ENCODE results near the gene ZNHIT1.

Gene ZNHIT1

GRCh38 chr7:101269664-101270063, 51.7 kb downstream of the ZNHIT1 start:
- DNase-seq (ENCODE audit: insufficient read length, low spot score) (no peak), FAIRE-seq (no peak)
- TF ChIP-seq TAF1 (IDR thresholded peaks at IDR 0.05; ENCODE audit: low read depth, low read length), result no peak
- TF ChIP-seq POU2F2 (IDR thresholded peaks at IDR 0.05; ENCODE audit: low read depth, low read length), result no peak
- no peak for TF ChIP-seq POLR2AphosphoS5 (IDR thresholded peaks at IDR 0.05; ENCODE audit: low read depth, low read length)
- no peak for TF ChIP-seq POLR2A (IDR thresholded peaks at IDR 0.05; ENCODE audit: low read depth, low read length)
- TF ChIP-seq SPI1 (IDR thresholded peaks at IDR 0.05; ENCODE audit: low read depth, low read length), result no peak
- no peak for TF ChIP-seq PAX5 (IDR thresholded peaks at IDR 0.05; ENCODE audit: insufficient read depth, low read length, severe bottlenecking)

GRCh38 chr7:101271021-101271420, 53.1 kb downstream of the ZNHIT1 start:
- FAIRE-seq (no peak), DNase-seq (ENCODE audit: insufficient read length, low spot score) (no peak)
- no peak for TF ChIP-seq PAX5 (IDR thresholded peaks at IDR 0.05; ENCODE audit: insufficient read depth, low read length, severe bottlenecking)
- TF ChIP-seq POU2F2 (IDR thresholded peaks at IDR 0.05; ENCODE audit: low read depth, low read length), result no peak

DNA sequence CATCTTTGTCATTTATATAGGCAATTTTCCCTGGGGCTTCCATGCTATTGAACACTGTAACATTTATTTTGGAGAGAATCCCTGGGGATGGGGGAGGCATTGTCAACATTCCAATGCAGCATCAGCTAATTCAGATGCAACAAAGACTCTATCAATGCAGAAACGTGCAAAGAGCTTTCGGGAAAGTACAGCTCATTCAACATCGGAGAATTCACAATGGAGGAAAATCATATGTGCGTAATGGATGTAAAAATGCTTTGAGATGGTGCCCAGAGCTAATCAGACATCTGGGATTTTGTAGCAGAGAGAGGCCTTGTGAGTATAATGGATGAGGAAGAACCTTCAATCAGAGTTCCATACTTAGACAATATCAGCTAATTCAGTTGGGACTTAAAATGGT, 55.2 kb downstream of the ZNHIT1 start:
- DNase-seq (ENCODE audit: insufficient read length, low spot score) (no peak), FAIRE-seq (no peak)
- TF ChIP-seq PAX5 (IDR thresholded peaks at IDR 0.05; ENCODE audit: insufficient read depth, low read length, severe bottlenecking) (no peak), SPI1 (IDR thresholded peaks at IDR 0.05; ENCODE audit: low read depth, low read length) (no peak), POLR2A (IDR thresholded peaks at IDR 0.05; ENCODE audit: low read depth, low read length) (no peak), TAF1 (IDR thresholded peaks at IDR 0.05; ENCODE audit: low read depth, low read length) (no peak), POU2F2 (IDR thresholded peaks at IDR 0.05; ENCODE audit: low read depth, low read length) (no peak), POLR2AphosphoS5 (IDR thresholded peaks at IDR 0.05; ENCODE audit: low read depth, low read length) (no peak)

Measured in GM12891 (cell line).